Keratinocyte (primary cell): Measurements from ENCODE around the gene TOM1L1. TPM values are rescaled to one million over a fixed set of nuclear protein-coding genes. Genes with fewer than 3 reads are reported as not detected.

Experiments used
- DNase-seq: peaks from one replicate; pipeline ENCODE4 v3.0.0-alpha.2; 2011; ENCODE audit warnings: low read depth, missing footprints, low spot score
- FAIRE-seq: peaks from 2 replicates; lab custom pipeline; 2011; peaks lifted over from hg19 to GRCh38; lab: Jason Lieb, UNC
- H2AFZ ChIP-seq: 2 replicates; pipeline ENCODE4 v1.6.0; 2012; ENCODE audit warnings: low read length, control low read depth, inconsistent platforms; ENCODE audit not compliant: control insufficient read depth
- H3K27ac ChIP-seq: 2 replicates; pipeline ENCODE4 v1.5.1; 2011; ENCODE audit warnings: low read length; ENCODE audit not compliant: control insufficient read depth, insufficient read depth
- H3K27me3 ChIP-seq: 3 replicates; pipeline ENCODE4 v1.6.0; 2011; ENCODE audit warnings: low read length; ENCODE audit not compliant: control insufficient read depth, insufficient read depth; ENCODE audit errors: extremely low read depth
- H3K36me3 ChIP-seq, 2 experiments: 2 replicates in 1 of 2; 3 replicates in 1 of 2; pipeline ENCODE4 v1.5.1; 2011; ENCODE audit warnings: low read length in 2 of 2, mild to moderate bottlenecking in 1 of 2; ENCODE audit not compliant: control insufficient read depth in 2 of 2, insufficient read depth in 2 of 2; ENCODE audit errors: extremely low read depth in 1 of 2
- H3K4me1 ChIP-seq: 3 replicates; pipeline ENCODE4 v1.5.1; 2011; ENCODE audit warnings: low read length; ENCODE audit not compliant: control insufficient read depth, insufficient read depth; ENCODE audit errors: extremely low read depth
- H3K4me2 ChIP-seq: 3 replicates; pipeline ENCODE4 v1.6.0; 2011; ENCODE audit warnings: low read depth, low read length; ENCODE audit not compliant: control insufficient read depth, insufficient read depth; ENCODE audit errors: extremely low read depth
- H3K4me3 ChIP-seq, 3 experiments: fragments of 200-600 bp in 1 of 3; sonication (generic) in 1 of 3; 2 replicates in 2 of 3; 3 replicates in 1 of 3; pipeline ENCODE4 v1.5.1; 2011 to 2016; ENCODE audit warnings: low read length in 3 of 3, mild to moderate bottlenecking in 3 of 3, control low read depth in 2 of 3, inconsistent platforms in 1 of 3, low read depth in 1 of 3, mixed read lengths in 1 of 3, mixed run types in 1 of 3, moderate library complexity in 1 of 3; ENCODE audit not compliant: control insufficient read depth in 2 of 3, insufficient read depth in 2 of 3; ENCODE audit errors: extremely low read depth in 1 of 3
- H3K79me2 ChIP-seq: 2 replicates; pipeline ENCODE4 v1.6.0; 2012; ENCODE audit warnings: low read length; ENCODE audit not compliant: control insufficient read depth, insufficient read depth
- H3K9ac ChIP-seq: 3 replicates; pipeline ENCODE4 v1.6.0; 2011; ENCODE audit warnings: low read length; ENCODE audit not compliant: control insufficient read depth, insufficient read depth; ENCODE audit errors: extremely low read depth
- H3K9me1 ChIP-seq: 3 replicates; pipeline ENCODE4 v1.6.0; 2011; ENCODE audit warnings: low read length; ENCODE audit not compliant: control insufficient read depth, insufficient read depth; ENCODE audit errors: extremely low read depth
- H3K9me3 ChIP-seq: 2 replicates; pipeline ENCODE4 v1.5.1; 2012; ENCODE audit warnings: low read depth, low read length; ENCODE audit not compliant: control insufficient read depth
- H4K20me1 ChIP-seq: 3 replicates; pipeline ENCODE4 v1.6.0; 2011; ENCODE audit warnings: low read length; ENCODE audit not compliant: control insufficient read depth, insufficient read depth; ENCODE audit errors: extremely low read depth
- CTCF ChIP-seq, 3 experiments: IDR thresholded peaks in 1 of 3; conservative IDR thresholded peaks in 1 of 3; optimal IDR thresholded peaks in 1 of 3; 2 replicates in 2 of 3; 3 replicates in 1 of 3; pipeline versions ENCODE3 to v1.5.1; 2011; ENCODE audit warnings: low read length in 3 of 3, mild to moderate bottlenecking in 3 of 3, moderate library complexity in 2 of 3, control low read depth in 1 of 3, inconsistent platforms in 1 of 3; ENCODE audit not compliant: insufficient read depth in 2 of 3; ENCODE audit errors: extremely low read depth in 1 of 3
- EZH2 ChIP-seq: IDR thresholded peaks from one replicate; pipeline ENCODE4 v1.6.1; 2012; ENCODE audit warnings: inconsistent platforms, mild to moderate bottlenecking, low read length, moderate library complexity
- dilution Hi-C: fragments of 300-500 bp; cut with MboI; formaldehyde crosslinking; loops from one replicate; pipeline ENCODE4 v1.7.0; 2020; ENCODE audit warnings: low sequenced_read_pairs; ENCODE audit not compliant: extremely low pct_ligation_motif_present
- polyA plus RNA-seq, 5 experiments: library from polyadenylated mRNA; depleted of rRNA in 3 of 5; stranded (reverse) in 3 of 5; stranded (forward) in 1 of 5; unstranded in 1 of 5; fragments of >200 nt; gene quantifications; 1 replicate in 1 of 5; 2 replicates in 3 of 5; 3 replicates in 1 of 5; pipeline versions ENCODE4 v1.2.1 to v1.2.3, GENCODE V29; 2011 to 2012; ENCODE audit warnings: missing spikeins in 2 of 5, low read depth in 1 of 5, low replicate concordance in 1 of 5

Gene TOM1L1
- polyA plus RNA-seq, 1 donor (not counting 4 experiments of a cell fraction or from before 2014, with no cell fraction given) = 90.1 TPM

- Histone ChIP-seq H3K9ac (no peak overlapping the region), H4K20me1 (no peaks in the 10 kb centered on the region), H3K4me1 (peaks cover 8% of the 10 kb centered on the region), H3K9me3 (no peaks in the 10 kb centered on the region), H3K79me2 (peaks cover 13% of the 10 kb centered on the region), H3K36me3 (peaks cover under 1 to 4% of the 10 kb centered on the region in 2 experiments), H2AFZ (no peak overlapping the region), H3K27me3 (no peaks in the 10 kb centered on the region), H3K27ac (no peak overlapping the region), H3K4me3 (no peak overlapping the region), H3K9me1 (no peaks in the 10 kb centered on the region), H3K4me2 (no peak overlapping the region)
- FAIRE-seq (no peak), DNase-seq (no peak)
- dilution Hi-C loops = loop anchor here (25.0 kb wide), 1 partner anchor 461 kb away; no protein-coding TSS in a partner anchor
- TF ChIP-seq CTCF (optimal IDR thresholded peaks at IDR 0.05 in 1 of 3, IDR thresholded peaks at IDR 0.05 in 1 of 3, conservative IDR thresholded peaks at IDR 0.05 in 1 of 3; ENCODE audit: extremely low read depth in 1 of 3, insufficient read depth in 2 of 3, low read length in 3 of 3) = no peak
- TF ChIP-seq EZH2 = no peak
Observed at GRCh38 chr17:54898576-54898975, 2.1 kb upstream of the TOM1L1 start.

- H3K27ac ChIP-seq = no peak overlapping the region
- DNase-seq (no peak), FAIRE-seq (no peak)
- H3K4me1 ChIP-seq = peaks cover 8% of the 10 kb centered on the region
- dilution Hi-C loops = loop anchor here (25.0 kb wide), 1 partner anchor 462 kb away; no protein-coding TSS in a partner anchor
- no peaks in the 10 kb centered on the region for H3K9me1 ChIP-seq
- H3K36me3 ChIP-seq = peaks cover 1 to 7% of the 10 kb centered on the region in 2 experiments
- H3K9ac ChIP-seq = no peak overlapping the region
- peaks cover 13% of the 10 kb centered on the region for H3K79me2 ChIP-seq
- H3K4me2 ChIP-seq = no peak overlapping the region
- TF ChIP-seq EZH2 (no peak), CTCF (optimal IDR thresholded peaks at IDR 0.05 in 1 of 3, IDR thresholded peaks at IDR 0.05 in 1 of 3, conservative IDR thresholded peaks at IDR 0.05 in 1 of 3; ENCODE audit: extremely low read depth in 1 of 3, insufficient read depth in 2 of 3, low read length in 3 of 3) (no peak)
- no peak overlapping the region for H2AFZ ChIP-seq
- H4K20me1 ChIP-seq = no peaks in the 10 kb centered on the region
- H3K4me3 ChIP-seq = no peak overlapping the region
- H3K27me3 ChIP-seq = no peaks in the 10 kb centered on the region
- no peaks in the 10 kb centered on the region for H3K9me3 ChIP-seq
Observed at GRCh38 chr17:54899201-54899600, 1.5 kb upstream of the TOM1L1 start.
